Fibroblast of lung (primary cell): ENCODE results near the gene ZNF273.

Experiments used
- EZH2 ChIP-seq: IDR thresholded peaks from 2 replicates; pipeline ENCODE4 v1.5.1; 2012; ENCODE audit warnings: low read length, control low read depth, mild to moderate bottlenecking; ENCODE audit errors: missing control alignments
- TF ChIP-seq, protein P1 (sequence below), 2 donors: IDR thresholded peaks in 1 of 2; conservative IDR thresholded peaks in 1 of 2; 1 replicate in 1 of 2; 2 replicates in 1 of 2; pipeline ENCODE4 v1.5.1; 2011 to 2012; ENCODE audit warnings: low read length in 2 of 2, control low read depth in 1 of 2, inconsistent platforms in 1 of 2, low read depth in 1 of 2, mild to moderate bottlenecking in 1 of 2

DNA sequence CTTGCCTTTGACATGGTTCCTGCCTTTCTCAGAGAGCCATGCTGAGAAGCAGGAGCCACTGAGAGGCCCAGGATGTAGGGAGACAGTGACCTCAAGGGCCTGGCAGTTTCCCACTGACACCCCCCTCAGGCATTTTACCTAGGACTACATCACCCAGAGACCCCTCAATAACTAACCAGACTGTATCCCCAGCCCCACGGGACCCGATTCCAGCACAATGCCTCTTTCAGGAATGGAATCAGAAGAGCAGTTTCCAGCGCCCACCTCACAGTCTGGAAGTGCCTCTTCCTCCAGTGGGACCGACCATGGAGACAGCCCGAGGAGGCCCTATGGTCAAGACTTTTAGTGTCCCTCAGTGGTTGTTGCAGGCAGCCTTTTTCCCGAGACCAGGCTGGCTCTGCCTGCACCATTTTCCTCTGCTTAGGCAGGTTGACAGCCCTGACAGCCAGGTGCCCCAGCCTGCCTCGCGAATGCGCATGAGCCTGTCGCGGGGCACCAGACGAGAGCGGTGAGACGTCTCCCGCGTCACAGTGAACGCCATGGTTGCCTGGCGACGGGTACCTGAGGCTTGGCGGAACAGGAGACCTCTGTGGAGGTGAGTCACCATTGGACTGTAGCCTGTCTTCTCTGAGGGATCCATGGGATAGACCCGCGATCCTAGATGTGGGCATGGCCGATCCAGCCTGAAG is 28.4 kb upstream of the ZNF273 start:
- TF ChIP-seq, protein P1, sequence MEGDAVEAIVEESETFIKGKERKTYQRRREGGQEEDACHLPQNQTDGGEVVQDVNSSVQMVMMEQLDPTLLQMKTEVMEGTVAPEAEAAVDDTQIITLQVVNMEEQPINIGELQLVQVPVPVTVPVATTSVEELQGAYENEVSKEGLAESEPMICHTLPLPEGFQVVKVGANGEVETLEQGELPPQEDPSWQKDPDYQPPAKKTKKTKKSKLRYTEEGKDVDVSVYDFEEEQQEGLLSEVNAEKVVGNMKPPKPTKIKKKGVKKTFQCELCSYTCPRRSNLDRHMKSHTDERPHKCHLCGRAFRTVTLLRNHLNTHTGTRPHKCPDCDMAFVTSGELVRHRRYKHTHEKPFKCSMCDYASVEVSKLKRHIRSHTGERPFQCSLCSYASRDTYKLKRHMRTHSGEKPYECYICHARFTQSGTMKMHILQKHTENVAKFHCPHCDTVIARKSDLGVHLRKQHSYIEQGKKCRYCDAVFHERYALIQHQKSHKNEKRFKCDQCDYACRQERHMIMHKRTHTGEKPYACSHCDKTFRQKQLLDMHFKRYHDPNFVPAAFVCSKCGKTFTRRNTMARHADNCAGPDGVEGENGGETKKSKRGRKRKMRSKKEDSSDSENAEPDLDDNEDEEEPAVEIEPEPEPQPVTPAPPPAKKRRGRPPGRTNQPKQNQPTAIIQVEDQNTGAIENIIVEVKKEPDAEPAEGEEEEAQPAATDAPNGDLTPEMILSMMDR (conservative IDR thresholded peaks at IDR 0.05 in 1 of 2, IDR thresholded peaks at IDR 0.05 in 1 of 2; ENCODE audit: low read depth in 1 of 2, low read length in 2 of 2), result no peak
- no peak for TF ChIP-seq EZH2
